Fibroblast of skin of left biceps (primary cell): ENCODE results near the gene FLACC1.
"Not testable (repeated sequence)": the region's sequence is repeated elsewhere in the genome, so short reads cannot be mapped to it uniquely, and the experiment has no call there.

Experiments
- DNase-seq, 2 experiments: peaks; one replicate each; pipeline ENCODE4 v3.0.0-alpha.2; 2013; ENCODE audit warnings: low read depth in 2 of 2

Gene FLACC1

DNA sequence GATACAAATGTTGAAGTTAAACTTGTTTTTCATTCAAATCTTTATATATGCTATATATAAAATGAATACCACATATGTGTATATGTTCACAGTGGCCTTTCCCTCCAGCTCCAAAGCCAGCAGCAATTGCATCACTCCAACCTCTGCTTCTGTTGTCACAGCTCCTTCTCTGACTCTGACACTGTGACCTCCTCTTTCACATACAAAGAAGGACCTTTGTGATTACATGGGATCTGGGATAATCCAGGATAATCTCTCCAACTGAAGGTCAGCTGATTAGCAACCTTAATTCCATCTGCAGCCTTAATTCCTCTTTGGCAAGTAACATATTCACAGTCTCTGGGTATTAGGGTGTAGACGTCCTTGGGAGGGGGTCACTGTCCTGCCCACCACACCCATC lies 8.4 kb downstream of the FLACC1 start:
- no peak for DNase-seq

DNA sequence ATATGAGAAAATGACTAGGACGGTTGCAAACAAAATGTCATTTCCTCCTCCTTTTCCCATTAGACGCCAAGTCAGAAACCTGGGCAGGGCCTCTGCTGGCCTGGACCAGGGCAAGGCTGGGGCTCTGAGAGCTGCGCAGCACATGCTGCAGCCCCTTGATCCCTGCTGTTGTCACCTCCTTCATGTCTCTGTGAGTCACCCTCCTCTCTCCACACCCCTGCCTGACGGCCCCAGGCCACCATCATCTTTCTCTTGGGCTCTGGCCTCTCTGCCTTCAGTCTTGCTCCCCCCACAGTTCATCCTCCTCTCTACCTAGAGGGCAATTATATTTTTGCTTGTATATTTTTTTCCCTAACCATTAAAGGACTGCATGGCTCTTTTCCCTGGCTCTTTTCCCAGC lies 10.0 kb downstream of the FLACC1 start:
- no peak for DNase-seq

DNA sequence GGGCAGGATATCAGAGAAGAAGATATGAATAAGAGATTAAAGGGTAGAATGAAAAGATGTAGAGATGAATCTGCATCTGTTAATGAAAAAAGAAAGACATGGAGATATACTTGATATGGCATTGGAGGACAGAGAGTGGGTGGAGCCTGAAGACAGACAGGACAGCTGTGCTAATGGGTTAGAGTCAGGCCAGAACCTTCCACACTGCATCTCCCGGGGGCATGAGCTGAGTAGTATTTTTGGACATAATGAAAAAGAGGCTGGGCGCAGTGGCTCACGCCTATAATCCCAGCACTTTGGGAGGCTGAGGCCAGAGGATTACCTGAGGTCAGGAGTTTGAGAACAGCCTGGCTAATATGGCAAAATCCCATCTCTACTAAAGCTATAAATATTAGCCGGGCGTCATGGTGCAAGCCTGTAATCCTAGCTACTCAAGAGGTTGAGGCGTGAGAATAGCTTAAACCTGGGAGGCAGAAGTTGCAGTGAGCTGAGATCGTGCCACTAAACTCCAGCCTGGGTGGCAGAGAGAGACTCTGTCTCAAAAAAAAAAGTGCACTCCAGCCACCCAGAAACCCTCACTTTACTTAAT lies 11.4 kb downstream of the FLACC1 start:
- DNase-seq = no peak

DNA sequence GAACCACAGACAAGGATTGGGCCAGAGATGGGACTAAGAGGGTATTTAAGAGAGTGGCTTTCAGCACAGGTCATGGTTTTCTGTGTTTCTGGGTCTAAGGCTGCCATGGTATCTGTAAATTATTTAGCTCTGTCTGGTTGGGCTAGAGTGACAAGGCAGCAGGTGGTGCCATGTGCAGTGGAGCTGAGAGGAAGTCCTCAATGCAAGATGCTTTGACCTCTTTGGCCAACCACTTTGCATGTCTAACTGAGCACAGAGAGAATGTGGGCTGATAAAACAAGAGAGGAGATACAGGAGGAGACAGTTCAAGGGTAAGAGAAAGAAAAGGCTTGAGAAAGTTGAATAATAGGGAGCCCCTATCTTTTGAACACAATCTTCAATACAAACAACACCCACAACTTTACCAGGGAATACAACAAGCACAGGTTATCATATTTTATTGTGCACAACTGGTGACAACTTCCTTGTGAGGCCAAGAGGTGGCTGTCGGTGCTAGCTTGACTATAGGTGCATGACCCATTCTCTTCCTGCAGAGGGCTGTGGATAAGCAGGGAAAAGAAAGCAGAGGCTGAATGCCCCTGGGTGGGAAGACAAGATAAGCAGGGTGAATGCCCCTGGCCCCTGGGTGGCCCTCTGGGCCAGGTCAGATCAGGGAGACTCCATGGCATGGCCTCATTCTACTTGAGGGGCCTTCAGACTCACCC lies 12.3 kb downstream of the FLACC1 start:
- no peak for DNase-seq

DNA sequence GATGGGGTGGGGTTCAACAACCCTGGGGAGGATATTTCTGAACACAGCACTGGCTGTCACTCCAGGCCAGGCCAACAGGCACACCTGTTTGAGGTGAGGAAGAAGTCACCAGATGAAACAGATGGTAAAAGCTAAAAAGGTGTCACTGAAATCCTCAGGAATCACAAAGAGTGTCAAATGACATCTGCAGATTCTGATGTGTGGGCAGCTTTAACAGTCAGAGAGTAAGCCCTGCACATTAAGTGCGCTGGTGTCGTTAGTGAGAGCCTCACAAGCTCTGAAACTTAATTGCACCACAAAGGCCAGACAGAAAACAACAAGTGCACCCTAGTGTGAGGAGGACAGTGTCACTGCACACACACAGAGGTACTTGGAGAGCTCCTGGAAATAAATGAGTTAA lies 13.6 kb downstream of the FLACC1 start:
- DNase-seq = no peak

DNA sequence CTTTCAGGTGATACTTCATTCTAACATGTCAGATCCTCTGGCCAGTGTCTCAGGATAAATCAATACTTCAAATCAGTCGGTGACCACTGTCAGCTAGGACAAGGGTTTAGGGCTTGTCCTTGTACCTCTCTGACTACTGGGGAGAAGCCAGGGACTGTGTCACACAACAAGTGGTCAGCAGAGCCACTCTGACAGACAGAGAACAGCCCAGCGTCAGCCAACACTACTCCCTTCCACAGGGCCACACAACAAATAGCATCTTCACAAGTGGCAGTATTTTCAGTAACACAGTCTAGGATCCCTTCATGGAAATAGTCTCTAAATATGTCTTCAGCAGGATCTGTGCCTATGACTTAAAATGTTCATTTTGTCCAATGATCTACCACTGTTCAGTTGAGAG lies 14.2 kb downstream of the FLACC1 start:
- no peak for DNase-seq

DNA sequence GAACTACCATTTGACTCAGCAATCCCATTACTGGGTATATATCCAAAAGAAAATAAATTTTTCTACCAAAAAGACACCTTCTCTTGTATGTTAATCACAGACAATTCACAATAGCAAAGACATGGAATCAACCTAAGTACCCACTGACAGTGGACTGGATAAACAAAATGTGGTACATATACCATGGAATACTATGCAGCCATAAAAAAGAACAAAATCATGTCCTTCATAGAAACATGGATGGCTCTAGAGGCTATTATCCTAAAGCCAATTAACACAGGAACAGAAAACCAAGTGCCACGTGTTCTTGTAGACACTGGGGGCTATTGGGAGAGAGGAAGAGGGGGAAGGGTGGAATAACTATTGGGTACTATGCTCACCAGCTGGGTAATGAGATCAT lies 27.7 kb downstream of the FLACC1 start:
- no peak for DNase-seq

DNA sequence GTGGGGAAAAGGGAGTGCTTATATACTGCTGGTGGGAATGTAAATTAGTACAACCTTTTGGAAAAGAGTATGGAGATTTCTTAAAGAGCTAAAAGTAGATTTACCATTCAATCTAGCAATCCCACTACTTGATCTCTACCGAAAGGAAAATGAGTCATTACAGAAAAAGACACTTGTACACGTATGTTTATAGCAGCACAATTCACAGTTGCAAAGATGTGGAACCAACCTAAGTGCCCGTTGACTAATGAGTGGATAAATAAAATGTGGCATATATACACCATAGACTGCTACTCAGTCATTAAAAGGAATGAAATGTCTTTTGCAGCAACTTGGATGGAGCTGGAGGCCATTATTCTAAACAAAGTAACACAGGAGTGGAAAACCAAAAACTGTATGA lies 29.5 kb downstream of the FLACC1 start:
- DNase-seq = no peak

DNA sequence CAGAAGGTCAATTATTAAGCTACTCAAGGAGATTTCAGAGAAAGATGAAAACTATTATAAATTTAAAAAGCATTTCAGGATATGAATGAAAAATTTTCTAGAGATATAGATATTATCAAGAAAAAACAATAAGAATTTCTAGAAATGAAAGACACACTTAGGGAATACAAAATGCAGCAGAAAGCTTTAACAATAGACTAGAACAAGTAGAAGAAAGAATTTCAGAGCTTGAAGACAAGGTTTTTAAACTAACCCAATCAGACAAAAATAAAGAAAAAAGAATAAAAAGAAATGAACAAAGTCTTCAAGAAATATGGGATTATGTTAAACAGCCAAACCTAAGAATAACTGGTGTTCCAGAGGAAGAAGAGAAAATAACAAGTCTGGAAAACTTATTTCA lies 34.4 kb downstream of the FLACC1 start:
- no peak for DNase-seq

DNA sequence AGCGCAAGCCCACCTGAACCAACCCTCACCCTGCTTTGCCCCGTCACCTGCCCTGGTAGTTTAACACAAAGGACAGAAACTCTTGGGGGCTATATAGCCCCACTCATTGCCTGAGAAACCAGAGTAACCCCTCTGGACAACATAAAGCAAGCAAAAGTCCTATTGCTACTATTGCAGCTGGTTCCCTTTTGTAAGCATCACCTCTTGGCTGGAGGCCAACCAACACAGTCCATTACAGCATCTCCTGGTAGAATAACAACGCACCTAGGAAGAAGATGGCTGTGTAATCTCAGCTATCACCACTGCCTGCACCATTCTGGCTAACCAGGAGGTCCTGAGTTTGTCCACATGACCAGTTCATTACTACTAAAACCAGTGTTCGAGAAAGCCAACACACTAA lies 36.4 kb downstream of the FLACC1 start:
- no peak for DNase-seq

DNA sequence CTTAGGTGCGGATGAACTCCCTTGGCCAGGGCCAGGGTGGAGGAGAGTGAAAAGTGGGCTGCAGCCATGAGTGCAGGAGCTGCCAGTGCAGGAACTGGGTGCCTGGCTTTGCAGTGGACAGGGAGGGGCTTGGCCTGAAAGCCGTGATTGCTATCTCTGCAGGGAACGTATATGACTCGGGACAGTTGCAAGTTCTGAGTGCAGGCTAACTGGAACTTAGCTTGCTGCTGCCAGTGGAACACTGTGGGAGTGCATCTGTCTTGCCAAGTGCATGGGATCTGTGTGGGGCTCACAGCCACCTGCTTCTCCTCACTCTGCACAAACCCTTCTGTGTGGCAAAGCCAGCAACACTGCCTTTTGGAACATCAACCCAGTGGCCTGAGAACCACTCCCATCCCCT lies 36.9 kb downstream of the FLACC1 start:
- DNase-seq = no peak

DNA sequence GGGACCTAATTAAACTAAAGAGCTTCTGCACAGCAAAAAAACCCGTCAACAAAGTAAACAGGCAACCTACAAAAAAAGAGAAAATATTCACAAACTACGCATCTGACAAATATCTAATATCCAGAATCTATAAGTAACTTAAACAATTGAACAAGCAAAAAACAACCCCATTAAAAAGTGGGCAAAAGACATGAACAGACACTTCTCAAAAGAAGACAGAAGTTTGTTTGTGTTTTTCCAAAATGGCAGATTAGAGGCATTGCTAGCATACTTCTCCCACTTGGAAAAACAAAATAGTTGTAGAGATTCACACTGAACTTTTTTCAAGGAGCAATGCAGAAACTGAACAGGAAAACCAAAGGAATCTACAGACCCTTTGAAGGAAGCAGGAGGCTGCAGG lies 37.6 kb downstream of the FLACC1 start:
- DNase-seq = no peak

DNA sequence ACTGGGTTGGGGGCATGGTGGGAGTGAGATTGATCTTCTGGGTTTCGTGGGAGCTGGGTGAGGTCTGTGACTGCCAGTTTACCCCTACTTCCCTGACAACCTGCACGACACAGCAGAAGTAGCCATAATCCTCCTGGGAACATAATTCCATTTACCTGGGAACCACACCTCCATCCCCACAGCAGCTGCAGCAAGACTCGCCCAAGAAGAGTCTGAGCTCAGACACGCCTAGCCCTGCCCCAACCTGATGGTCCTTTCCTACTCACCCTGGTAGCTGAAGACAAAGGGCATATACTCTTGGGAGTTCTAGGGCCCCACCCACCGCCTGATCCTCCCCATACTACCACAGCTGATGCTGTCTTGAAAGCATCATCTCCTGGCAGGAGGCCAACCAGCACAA lies 43.8 kb downstream of the FLACC1 start:
- DNase-seq = no peak

DNA sequence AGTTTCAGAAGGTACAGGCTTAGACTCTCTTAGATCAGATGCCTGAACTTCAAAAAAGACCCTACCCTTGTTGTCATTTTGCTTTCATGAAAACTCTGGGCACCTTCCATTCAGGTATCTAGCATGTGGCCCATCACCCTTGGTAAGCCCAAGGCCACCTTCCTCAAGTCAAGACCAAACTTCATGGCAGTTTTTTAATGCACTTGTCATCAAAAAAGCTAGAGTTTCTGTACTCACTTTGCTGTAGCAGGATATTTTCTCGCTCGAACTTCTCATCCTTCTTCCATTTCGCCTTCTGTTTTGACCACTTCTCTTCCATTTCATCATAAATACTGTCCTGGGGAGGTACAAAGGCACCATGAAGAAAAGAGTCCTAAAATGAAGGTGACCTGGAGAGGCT lies 48.2 kb downstream of the FLACC1 start:
- no peak for DNase-seq

DNA sequence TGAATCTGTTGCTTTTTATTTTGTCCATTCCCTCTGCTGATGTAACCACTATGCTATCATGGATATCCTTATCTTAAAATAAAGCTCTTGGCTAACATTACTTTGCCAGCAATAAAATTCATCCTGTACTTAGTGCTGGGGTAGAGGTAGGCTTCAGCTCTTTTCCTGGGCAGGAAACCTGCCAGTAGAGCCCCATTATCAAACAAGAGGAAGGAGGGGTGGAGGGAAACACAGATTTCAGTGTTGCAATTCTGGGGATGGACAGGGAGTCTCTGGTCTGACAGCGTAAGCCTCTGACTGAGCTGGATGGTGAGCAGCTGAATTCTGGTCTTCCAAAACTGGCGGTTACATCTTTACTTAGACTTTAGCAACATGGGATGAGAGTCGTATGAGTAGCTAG lies 49.3 kb downstream of the FLACC1 start:
- no peak for DNase-seq

DNA sequence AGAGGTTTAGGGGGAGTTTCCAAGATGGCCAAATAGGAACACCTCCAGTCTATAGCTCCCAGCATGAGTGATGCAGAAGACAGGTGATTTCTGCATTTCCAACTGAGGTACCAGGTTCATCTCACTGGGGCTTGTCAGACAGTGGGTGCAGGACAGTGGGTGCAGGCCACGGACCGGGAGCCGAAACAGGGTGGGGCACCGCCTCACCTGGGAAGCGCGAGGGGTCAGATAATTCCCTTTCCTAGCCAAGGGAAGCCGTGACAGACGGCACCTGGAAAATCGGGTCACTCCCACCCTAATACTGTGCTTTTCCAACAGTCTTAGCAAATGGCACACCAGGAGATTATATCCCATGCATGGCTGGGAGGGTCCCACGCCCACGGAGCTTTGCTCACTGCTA lies 57.2 kb downstream of the FLACC1 start:
- not testable (repeated sequence) for DNase-seq

DNA sequence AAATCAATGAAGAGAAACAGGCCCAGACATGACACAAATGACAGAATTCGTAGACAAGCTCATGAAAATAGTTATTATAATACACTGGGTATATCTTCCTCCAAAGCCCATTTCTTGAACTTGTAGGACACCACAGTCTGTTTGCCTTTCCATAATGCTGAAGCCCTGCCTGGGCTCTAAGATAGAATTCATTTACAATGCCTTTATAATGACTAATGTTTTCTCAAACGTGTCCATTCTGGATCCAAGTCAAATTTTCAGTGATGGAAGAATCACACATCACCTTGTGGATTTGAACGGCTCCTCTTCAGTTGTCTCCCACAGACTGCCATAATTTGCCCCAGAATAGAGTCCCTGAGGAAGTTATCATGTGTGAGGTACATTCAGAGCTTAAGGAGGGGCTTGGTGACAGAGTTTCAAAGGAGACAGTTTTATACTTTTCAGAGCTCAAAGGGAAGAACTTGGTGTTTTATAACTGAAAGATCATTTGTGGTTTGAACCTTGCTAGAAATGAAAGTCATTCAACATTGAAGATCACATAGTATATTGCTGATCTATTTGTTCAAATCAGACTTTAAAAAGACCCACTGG lies 58.6 kb downstream of the FLACC1 start:
- no peak for DNase-seq

DNA sequence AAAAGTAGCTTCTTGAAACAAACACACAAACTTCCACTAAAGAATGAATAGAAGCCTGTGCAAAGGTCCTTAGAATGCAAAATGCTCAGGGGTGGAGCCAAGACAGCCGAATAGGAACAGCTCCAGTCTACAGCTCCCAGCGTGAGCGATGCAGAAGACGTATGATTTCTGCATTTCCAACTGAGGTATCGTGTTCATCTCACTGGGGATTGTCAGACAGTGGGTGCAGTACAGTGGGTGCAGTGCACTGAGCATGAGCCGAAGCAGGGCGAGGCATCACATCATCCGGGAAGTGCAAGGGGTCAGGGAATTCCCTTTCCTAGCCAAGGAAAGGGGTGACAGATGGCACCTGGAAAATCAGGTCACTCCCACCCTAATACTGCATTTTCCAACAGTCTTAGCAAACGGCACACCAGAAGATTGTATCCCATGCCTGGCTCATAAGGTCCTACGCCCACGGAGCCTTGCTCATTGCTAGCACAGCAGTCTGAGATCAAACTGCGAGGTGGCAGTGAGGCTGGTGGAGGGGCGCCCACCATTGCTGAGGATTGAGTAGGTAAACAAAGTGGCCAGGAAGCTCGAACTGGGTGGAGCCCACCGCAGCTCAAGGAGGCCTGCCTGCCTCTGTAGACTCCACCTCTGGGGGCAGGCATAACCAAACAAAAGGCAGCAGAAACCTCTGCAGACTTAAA lies 66.5 kb downstream of the FLACC1 start:
- DNase-seq = not testable (repeated sequence)

DNA sequence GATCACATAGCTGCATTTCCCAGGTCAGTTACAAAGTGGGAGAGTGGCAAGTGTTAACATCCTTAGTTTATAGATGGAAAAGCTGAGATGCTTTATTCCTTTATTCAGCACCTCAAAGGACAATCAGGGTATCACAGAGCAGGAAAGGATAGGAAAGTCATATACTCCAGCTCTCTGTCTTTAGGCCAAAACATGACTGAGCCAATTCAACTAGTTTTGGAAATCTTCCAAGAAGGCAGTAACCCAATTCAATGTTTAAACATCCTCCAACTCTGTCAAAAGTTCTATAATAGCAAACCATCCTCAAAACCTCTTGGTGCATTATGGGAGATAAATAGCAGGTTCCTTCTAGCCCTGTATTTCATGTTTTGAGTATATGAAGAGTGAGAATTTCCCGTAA lies 71.6 kb downstream of the FLACC1 start:
- no peak for DNase-seq

DNA sequence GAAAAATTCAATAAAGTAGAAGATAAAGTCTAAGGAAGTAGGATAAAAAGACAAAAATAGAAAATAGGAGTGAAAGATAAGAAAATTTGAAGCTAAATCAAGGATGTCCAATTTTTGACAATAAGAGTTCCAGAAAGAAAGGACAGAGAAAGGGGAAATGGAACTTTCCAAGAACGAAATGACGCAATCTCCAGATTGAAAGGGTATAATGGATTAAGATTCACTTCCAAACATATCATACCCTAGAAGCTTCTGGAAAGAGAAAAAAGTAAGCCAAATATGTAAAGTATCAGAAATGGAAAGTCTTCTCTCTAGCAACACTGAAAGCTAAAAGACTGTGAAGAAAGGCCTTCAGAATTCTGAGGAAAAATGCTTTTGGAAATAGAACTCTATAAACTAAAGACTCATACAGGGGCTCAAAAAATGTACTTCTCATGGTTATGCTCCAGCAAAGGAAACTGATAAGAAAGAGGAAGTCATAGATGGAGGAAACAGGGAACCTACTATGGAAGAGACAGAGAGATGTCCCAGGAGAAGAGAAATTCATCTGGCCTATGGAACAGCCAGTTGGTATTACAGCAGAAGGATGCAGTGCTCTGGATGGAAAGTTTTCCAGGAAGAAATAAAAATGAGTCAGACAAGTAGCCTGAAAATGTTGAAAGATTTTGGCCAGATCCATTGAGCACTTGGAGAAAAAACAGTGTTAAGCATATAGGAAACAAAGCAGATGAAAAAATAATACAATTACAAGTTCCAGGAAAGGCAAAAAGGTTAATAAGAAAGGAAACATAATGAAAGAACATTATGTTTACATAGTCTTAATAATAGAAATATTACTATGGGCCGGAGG lies 76.7 kb downstream of the FLACC1 start:
- DNase-seq = no peak

DNA sequence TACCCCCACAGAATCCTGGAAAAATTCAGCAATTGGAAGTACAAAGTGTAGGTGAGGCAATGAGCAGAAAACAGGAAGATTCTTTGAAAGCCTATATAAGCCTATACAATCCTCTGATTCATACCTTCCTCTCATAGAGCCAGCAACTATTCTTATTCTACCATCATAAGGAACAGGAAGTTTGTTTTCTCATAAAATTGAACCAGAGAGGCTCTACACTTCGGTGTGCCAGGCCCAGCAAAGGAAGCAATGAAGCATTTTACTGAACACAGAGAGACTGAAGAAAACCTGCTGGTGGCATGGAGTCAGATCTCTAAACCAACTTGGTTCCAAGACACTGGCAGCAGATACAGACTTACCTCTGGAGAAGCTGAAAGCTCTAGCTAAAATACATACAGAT lies 78.1 kb downstream of the FLACC1 start:
- no peak for DNase-seq

DNA sequence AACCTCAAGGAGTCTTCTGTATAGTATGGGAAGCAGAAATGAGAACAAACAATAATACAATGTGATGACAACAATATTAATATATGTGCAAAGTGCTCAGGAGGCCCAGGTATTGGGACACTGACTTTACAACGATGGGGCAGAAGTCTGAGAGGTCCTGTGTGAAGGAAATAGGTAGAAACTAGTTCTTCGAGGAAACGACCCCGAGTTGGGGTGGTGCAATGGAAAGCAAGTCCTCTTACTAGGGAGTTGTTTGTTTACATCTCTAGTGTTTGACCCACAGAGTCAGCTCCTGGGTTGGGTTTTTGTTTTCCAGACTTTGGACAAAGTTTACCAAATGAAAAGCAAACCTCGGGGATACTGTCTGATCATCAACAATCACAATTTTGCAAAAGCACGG lies 80.6 kb downstream of the FLACC1 start:
- DNase-seq = no peak
